HCT116 (cell line): ENCODE results near the gene ATP1A4. TPM values are rescaled to one million over a fixed set of nuclear protein-coding genes. Genes with fewer than 3 reads are reported as not detected.

Experiments used
- ATAC-seq: fragments of 200-7000 bp; cut with Tn5 transposase; 2 replicates; pipeline ENCODE4 v1.9.1; 2020; ENCODE audit warnings: mild to moderate bottlenecking, moderate library complexity
- BruUV-seq: library from RNA; stranded (reverse); fragments of 400-500 nt; replicated peaks from 2 replicates; lab custom pipeline; 2021; lab: Mats Ljungman, UMichigan
- CTCF ChIA-PET: fragments of 300-600 bp; sonication (Branson Sonifier 250); formaldehyde crosslinking; loops from one replicate; lab custom pipeline; 2021; ENCODE audit warnings: antibody characterized with exemption; lab: Charles Lee
- POLR2A ChIA-PET: fragments of 300-600, 350-600 bp; sonication (Branson Sonifier 250); formaldehyde crosslinking; loops from one replicate; lab custom pipeline; 2021; ENCODE audit warnings: antibody characterized with exemption; lab: Charles Lee
- RAD21 ChIA-PET, 2 experiments: fragments of 300-600 bp; sonication (Branson Sonifier 250); formaldehyde crosslinking; loops; one replicate each; lab custom pipeline; 2023; ENCODE audit warnings: low total read pairs in 2 of 2; ENCODE audit not compliant: uncharacterized antibody in 2 of 2, unreplicated experiment in 2 of 2, low non-redundant PET in 1 of 2; lab: Charles Lee
- DNase-seq: peaks from one replicate; pipeline ENCODE4 v3.0.0-alpha.2; 2010; ENCODE audit warnings: low read depth, low spot score
- H2AFZ ChIP-seq: fragments of 200-600 bp; shearing (Covaris generic), sonication (generic); 2 replicates; pipeline ENCODE4 v1.6.1; 2017; ENCODE audit warnings: low read depth, mixed run types, mixed read lengths, antibody characterized with exemption, low read length; ENCODE audit not compliant: poor library complexity, severe bottlenecking
- H3K27ac ChIP-seq: 2 replicates; pipeline ENCODE4 v1.5.1; 2012; ENCODE audit warnings: low read depth, low read length
- H3K27me3 ChIP-seq: fragments of 200-600 bp; sonication (generic); 2 replicates; pipeline ENCODE4 v1.6.1; 2016; ENCODE audit warnings: mixed run types, low read length, mixed read lengths; ENCODE audit not compliant: insufficient read depth
- H3K36me3 ChIP-seq, 2 experiments: fragments of 200-500 bp in 1 of 2; fragments of 200-600 bp in 1 of 2; sonication (Bioruptor generic) in 1 of 2; sonication (generic) in 1 of 2; 2 replicates each; pipeline versions ENCODE4 v1.5.1 to v1.6.1; 2014 to 2016; ENCODE audit warnings: low read length in 2 of 2, inconsistent platforms in 1 of 2, mixed read lengths in 1 of 2, mixed run types in 1 of 2; ENCODE audit not compliant: insufficient read depth in 2 of 2, control insufficient read depth in 1 of 2
- H3K4me1 ChIP-seq, 2 experiments: fragments of 200-600 bp in 1 of 2; sonication (generic) in 1 of 2; 2 replicates each; pipeline versions ENCODE4 v1.5.1 to v1.6.1; 2012 to 2017; ENCODE audit warnings: low read length in 2 of 2, inconsistent platforms in 1 of 2, mild to moderate bottlenecking in 1 of 2, mixed read lengths in 1 of 2, mixed run types in 1 of 2, moderate library complexity in 1 of 2; ENCODE audit not compliant: insufficient read depth in 2 of 2, control insufficient read depth in 1 of 2
- H3K4me2 ChIP-seq: fragments of 200-600 bp; sonication (generic); 2 replicates; pipeline ENCODE4 v1.6.1; 2017; ENCODE audit warnings: mixed run types, low read length, mixed read lengths
- H3K4me3 ChIP-seq, 2 experiments: fragments of 200-600 bp in 1 of 2; sonication (generic) in 1 of 2; replicated peaks in 1 of 2; 2 replicates each; pipeline ENCODE4 v1.5.1; 2011 to 2016; ENCODE audit warnings: low read length in 2 of 2, control low read depth in 1 of 2, low read depth in 1 of 2, mild to moderate bottlenecking in 1 of 2, mixed read lengths in 1 of 2, mixed run types in 1 of 2
- H3K79me2 ChIP-seq: fragments of 200-600 bp; sonication (generic); 2 replicates; pipeline ENCODE4 v1.6.1; 2017; ENCODE audit warnings: mild to moderate bottlenecking, mixed run types, low read length, moderate library complexity, mixed read lengths; ENCODE audit not compliant: insufficient read depth
- H3K9ac ChIP-seq: fragments of 200-600 bp; sonication (generic); 2 replicates; pipeline ENCODE4 v1.6.1; 2016; ENCODE audit warnings: low read length, mixed read lengths
- H3K9me2 ChIP-seq: fragments of 200-600 bp; sonication (generic), shearing (Covaris generic); 2 replicates; pipeline ENCODE4 v1.6.1; 2017; ENCODE audit warnings: mixed run types, mild to moderate bottlenecking, moderate library complexity; ENCODE audit not compliant: insufficient read depth
- H3K9me3 ChIP-seq, 2 experiments: fragments of 200-500 bp in 1 of 2; fragments of 200-600 bp in 1 of 2; sonication (Bioruptor generic) in 1 of 2; sonication (generic) in 1 of 2; 2 replicates each; pipeline ENCODE4 v1.6.1; 2014 to 2017; ENCODE audit warnings: low read length in 2 of 2, mixed read lengths in 2 of 2, inconsistent platforms in 1 of 2, low read depth in 1 of 2, mild to moderate bottlenecking in 1 of 2, mixed run types in 1 of 2, moderate library complexity in 1 of 2; ENCODE audit not compliant: control insufficient read depth in 1 of 2, insufficient read depth in 1 of 2
- H4K20me1 ChIP-seq: fragments of 200-600 bp; sonication (generic), shearing (Covaris generic); 2 replicates; pipeline ENCODE4 v1.6.1; 2017; ENCODE audit warnings: mixed run types, mild to moderate bottlenecking, moderate library complexity; ENCODE audit not compliant: insufficient read depth
- CBX3 ChIP-seq: IDR thresholded peaks from 2 replicates; pipeline ENCODE4 v1.6.1; 2012; ENCODE audit warnings: low read depth
- EGR1 ChIP-seq: IDR thresholded peaks from 2 replicates; pipeline ENCODE4 v1.6.1; 2012; ENCODE audit warnings: low read depth
- ELF1 ChIP-seq: IDR thresholded peaks from 2 replicates; pipeline ENCODE4 v1.6.1; 2012; ENCODE audit warnings: low read depth, borderline replicate concordance
- EZH2 ChIP-seq: fragments of 200-600 bp; sonication (generic); IDR thresholded peaks from 2 replicates; pipeline ENCODE4 v1.6.1; 2017; ENCODE audit warnings: antibody characterized with exemption, mixed run types
- EZH2phosphoT487 ChIP-seq: fragments of 200-600 bp; IDR thresholded peaks from 2 replicates; pipeline ENCODE4 v1.6.1; 2018; ENCODE audit warnings: antibody characterized with exemption, borderline replicate concordance
- POLR2AphosphoS5 ChIP-seq: IDR thresholded peaks from 2 replicates; pipeline ENCODE4 v1.6.1; 2011; ENCODE audit warnings: mild to moderate bottlenecking, low read depth, low read length, moderate library complexity
- RAD21 ChIP-seq: IDR thresholded peaks from 2 replicates; pipeline ENCODE4 v1.6.1; 2012; ENCODE audit warnings: low read depth, mild to moderate bottlenecking
- SP1 ChIP-seq: IDR thresholded peaks from 2 replicates; pipeline ENCODE4 v1.6.1; 2012; ENCODE audit warnings: low read depth
- SRF ChIP-seq: IDR thresholded peaks from 2 replicates; pipeline ENCODE4 v1.6.1; 2012; ENCODE audit warnings: low read depth
- YY1 ChIP-seq: IDR thresholded peaks from 2 replicates; pipeline ENCODE4 v1.6.1; 2011; ENCODE audit warnings: low read length, low read depth, moderate library complexity, mild to moderate bottlenecking; ENCODE audit not compliant: insufficient replicate concordance; ENCODE audit errors: extremely low read depth
- intact Hi-C: fragments of 100-400 bp; cut with micrococcal nuclease; formaldehyde crosslinking; loops from 2 replicates; pipeline ENCODE4 v1.10.0; 2022
- total RNA-seq: library from RNA; stranded (reverse); gene quantifications from one replicate; pipeline ENCODE4 v1.2.1, GENCODE V29; 2021; ENCODE audit not compliant: unreplicated experiment
- TF ChIP-seq, protein P1 (sequence below): IDR thresholded peaks from 2 replicates; pipeline ENCODE4 v1.6.1; 2012; ENCODE audit warnings: low read depth

Gene ATP1A4
- total RNA-seq, 1 experiment from 2014 or later = not detected

DNA sequence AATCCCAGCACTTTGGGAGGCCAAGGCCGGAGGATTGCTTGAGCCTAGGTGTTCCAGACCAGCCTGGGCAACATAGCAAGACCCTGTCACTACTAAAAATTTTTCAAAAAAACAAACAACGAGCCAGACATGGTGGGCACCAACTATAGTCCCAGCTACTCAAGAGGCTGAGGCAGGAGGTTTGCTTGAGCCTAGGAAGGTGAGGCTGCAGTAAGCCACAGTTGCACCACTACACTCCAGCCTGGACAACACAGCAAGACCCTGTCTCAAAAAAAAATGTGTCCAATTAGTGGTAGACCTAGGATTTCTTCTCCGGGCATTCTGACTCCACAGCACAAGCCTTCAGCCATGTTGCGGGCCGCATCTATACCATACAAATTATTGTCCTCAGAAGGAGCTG lies 46.2 kb upstream of the ATP1A4 start:
- RAD21 ChIA-PET = no interaction called here
- H4K20me1 ChIP-seq = no peaks in the 10 kb centered on the region
- no peak overlapping the region for H3K27ac ChIP-seq
- no peaks in the 10 kb centered on the region for H3K36me3 ChIP-seq
- TF ChIP-seq EZH2phosphoT487 = no peak
- TF ChIP-seq ELF1 = no peak
- TF ChIP-seq SRF = no peak
- TF ChIP-seq YY1 = no peak
- no peak for TF ChIP-seq RAD21
- no peak for TF ChIP-seq EGR1
- TF ChIP-seq SP1 = no peak
- TF ChIP-seq, protein P1, sequence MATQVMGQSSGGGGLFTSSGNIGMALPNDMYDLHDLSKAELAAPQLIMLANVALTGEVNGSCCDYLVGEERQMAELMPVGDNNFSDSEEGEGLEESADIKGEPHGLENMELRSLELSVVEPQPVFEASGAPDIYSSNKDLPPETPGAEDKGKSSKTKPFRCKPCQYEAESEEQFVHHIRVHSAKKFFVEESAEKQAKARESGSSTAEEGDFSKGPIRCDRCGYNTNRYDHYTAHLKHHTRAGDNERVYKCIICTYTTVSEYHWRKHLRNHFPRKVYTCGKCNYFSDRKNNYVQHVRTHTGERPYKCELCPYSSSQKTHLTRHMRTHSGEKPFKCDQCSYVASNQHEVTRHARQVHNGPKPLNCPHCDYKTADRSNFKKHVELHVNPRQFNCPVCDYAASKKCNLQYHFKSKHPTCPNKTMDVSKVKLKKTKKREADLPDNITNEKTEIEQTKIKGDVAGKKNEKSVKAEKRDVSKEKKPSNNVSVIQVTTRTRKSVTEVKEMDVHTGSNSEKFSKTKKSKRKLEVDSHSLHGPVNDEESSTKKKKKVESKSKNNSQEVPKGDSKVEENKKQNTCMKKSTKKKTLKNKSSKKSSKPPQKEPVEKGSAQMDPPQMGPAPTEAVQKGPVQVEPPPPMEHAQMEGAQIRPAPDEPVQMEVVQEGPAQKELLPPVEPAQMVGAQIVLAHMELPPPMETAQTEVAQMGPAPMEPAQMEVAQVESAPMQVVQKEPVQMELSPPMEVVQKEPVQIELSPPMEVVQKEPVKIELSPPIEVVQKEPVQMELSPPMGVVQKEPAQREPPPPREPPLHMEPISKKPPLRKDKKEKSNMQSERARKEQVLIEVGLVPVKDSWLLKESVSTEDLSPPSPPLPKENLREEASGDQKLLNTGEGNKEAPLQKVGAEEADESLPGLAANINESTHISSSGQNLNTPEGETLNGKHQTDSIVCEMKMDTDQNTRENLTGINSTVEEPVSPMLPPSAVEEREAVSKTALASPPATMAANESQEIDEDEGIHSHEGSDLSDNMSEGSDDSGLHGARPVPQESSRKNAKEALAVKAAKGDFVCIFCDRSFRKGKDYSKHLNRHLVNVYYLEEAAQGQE = no peak
- TF ChIP-seq POLR2AphosphoS5 = no peak
- TF ChIP-seq CBX3 = no peak
- TF ChIP-seq EZH2 = no peak
- TF ChIP-seq, all 23 proteins: peak for 0
- Histone ChIP-seq H2AFZ (no peak overlapping the region), H3K4me2 (no peak overlapping the region), H3K9ac (no peak overlapping the region), H3K4me3 (no peak overlapping the region), H3K79me2 (no peaks in the 10 kb centered on the region), H3K27me3 (no peaks in the 10 kb centered on the region), H3K9me3 (no peaks in the 10 kb centered on the region), H3K4me1 (peaks cover 5 to 26% of the 10 kb centered on the region in 2 experiments; a peak in 3 of 4 replicates), H3K9me2 (no peaks in the 10 kb centered on the region)
- ChIA-PET CTCF (interaction anchor here (1.0 to 3.2 kb wide), 5 partner anchors 19 to 311 kb away, joined by 3 to 27 read pairs (median 7); no protein-coding TSS in a partner anchor), POLR2A (interaction anchor here (1.0 kb wide), 1 partner anchor 147 kb away, joined by 3 read pairs; no protein-coding TSS in a partner anchor)
- intact Hi-C loops = no loop called here
- ATAC-seq (no peak), DNase-seq (no peak)
- no TSS peak for BruUV-seq
